ENCODE results near the gene DNAH9.

DNA sequence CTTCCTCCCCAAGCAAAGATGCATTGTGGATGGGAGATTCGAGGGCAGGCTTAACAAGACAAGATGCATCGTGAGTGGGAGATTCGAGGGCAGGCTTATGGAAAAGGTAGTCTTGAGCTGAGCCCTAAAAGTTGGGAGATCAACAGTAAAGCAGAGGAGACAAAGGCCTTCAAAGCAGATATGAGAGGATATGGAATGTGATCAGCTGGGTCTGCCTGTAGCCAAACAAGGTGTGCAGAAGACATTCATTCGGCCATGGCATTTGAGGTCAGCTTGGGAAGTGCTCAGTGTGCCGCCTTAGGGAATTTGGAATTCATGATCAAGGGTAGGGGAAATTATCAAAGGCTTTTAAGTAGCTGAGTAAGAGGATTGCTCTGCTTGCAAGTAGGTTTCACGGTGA, 39.5 kb downstream of the DNAH9 start:
- TF ChIP-seq, protein P1, sequence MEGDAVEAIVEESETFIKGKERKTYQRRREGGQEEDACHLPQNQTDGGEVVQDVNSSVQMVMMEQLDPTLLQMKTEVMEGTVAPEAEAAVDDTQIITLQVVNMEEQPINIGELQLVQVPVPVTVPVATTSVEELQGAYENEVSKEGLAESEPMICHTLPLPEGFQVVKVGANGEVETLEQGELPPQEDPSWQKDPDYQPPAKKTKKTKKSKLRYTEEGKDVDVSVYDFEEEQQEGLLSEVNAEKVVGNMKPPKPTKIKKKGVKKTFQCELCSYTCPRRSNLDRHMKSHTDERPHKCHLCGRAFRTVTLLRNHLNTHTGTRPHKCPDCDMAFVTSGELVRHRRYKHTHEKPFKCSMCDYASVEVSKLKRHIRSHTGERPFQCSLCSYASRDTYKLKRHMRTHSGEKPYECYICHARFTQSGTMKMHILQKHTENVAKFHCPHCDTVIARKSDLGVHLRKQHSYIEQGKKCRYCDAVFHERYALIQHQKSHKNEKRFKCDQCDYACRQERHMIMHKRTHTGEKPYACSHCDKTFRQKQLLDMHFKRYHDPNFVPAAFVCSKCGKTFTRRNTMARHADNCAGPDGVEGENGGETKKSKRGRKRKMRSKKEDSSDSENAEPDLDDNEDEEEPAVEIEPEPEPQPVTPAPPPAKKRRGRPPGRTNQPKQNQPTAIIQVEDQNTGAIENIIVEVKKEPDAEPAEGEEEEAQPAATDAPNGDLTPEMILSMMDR (IDR thresholded peaks at IDR 0.05 in 4 of 5, conservative IDR thresholded peaks at IDR 0.05 in 1 of 5): no peak
- TF ChIP-seq POLR2A (IDR thresholded peaks at IDR 0.05): no peak

All from gastrocnemius medialis (tissue), 4 donors.